Activated CD4-positive, alpha-beta T cell treated with anti-CD3 and anti-CD28 coated beads, Interleukin-2, amount 50 U/mL, for 4 hours (primary cell): ENCODE results near the gene ADAM11.

Experiments used
- DNase-seq, 2 experiments: peaks; one replicate each; pipeline ENCODE4 v3.0.0-alpha.2; 2020

The ADAM11 gene

DNA sequence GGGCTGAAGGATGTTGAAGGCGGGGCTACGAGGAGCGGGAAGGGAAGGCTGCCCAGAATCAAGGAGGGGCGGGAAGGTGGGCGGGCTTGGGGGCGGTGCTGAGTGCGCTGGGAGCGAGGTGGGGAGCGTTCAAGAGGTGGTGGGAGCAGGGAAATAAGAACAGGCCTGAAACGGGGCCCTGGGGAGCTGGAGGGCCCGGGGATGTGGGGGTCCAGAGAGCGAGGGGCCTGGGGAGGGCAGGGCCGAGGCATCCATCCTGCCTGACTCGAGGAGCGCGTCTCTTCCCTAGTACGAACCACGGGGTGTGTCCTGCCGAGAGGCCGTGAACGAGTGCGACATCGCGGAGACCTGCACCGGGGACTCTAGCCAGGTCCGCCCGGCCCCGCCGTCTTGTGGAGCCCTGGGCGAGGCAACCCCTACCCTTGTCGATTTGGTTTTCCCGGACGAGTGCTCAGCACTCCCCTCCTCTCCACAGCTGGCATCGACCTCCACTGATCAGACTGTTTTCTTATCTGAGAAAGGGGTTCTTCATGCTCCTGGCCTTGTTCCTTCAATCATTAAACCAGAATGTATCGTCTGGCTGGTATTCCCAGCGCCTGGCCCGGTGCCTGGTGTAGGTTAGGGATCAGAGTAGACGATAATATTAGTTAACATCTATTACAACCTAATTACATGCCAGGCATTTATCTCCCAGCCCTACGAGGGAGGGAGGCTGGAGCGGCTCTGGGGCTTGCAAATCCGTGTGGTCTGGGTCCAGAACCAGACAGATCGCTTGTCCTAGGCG lies 17.2 kb downstream of the ADAM11 start:
- no peak for DNase-seq

DNA sequence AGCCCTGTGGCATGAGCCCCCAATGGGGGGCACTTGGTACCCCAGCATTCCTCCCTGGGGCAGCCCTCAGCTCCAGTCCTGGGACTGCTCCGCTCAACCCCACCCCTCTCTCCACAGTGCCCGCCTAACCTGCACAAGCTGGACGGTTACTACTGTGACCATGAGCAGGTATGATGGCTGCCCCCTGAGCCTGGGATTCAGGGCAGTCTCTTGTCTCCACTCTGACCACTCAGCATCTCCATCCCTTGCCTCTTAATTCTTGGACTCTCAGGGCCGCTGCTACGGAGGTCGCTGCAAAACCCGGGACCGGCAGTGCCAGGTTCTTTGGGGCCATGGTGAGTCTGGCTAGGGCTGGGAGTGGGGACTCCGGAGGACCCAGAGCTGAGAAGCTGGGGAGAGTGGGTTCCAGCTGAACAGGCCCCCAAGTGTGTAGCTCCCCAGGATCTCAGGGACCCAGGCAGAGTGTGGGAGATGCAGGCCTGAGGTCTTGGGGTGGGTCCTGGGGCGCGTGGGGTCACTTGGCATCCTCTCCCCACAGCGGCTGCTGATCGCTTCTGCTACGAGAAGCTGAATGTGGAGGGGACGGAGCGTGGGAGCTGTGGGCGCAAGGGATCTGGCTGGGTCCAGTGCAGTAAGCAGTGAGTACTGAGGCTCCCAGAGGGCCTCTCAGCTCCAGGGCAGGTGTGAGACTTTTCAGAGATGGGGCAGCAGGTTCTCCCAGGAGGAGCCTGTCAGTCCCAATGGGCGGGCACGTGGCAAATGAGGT lies 18.0 kb downstream of the ADAM11 start:
- no peak for DNase-seq

GRCh38 chr17:44777394-44778348 lies 18.9 kb downstream of the ADAM11 start:
- DNase-seq: no peak

GRCh38 chr17:44778656-44779210 lies 19.9 kb downstream of the ADAM11 start:
- DNase-seq: no peak

DNA sequence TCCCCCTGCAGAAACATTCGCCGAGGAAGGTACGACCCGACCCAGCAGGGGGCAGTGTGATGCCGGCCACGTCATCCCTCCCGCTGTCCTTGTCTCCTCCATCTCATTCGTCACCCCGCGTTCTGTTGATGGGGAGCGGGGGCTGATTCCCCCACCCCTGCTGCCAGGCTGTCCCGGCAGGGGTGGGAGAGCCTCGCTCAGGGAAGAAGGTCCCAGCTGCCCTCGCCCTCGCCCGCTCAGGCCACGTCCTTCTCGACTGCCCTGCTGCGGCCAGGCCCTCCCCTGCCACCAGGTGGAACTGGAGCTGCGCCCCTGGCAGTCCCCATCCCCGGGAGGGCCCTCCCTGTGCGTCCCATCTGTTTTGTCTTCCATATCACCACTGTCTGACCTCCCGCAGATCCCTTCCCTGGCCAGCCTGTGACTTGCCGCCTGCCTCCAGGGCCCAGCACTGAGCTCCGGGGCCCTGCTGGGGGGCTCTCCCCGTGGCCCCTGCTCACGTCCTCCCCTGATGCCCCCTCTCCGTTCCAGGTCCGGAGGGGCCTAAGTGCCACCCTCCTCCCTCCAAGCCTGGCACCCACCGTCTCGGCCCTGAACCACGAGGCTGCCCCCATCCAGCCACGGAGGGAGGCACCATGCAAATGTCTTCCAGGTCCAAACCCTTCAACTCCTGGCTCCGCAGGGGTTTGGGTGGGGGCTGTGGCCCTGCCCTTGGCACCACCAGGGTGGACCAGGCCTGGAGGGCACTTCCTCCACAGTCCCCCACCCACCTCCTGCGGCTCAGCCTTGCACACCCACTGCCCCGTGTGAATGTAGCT lies 20.6 kb downstream of the ADAM11 start:
- peak; percentile 80 to 84 for DNase-seq

DNA sequence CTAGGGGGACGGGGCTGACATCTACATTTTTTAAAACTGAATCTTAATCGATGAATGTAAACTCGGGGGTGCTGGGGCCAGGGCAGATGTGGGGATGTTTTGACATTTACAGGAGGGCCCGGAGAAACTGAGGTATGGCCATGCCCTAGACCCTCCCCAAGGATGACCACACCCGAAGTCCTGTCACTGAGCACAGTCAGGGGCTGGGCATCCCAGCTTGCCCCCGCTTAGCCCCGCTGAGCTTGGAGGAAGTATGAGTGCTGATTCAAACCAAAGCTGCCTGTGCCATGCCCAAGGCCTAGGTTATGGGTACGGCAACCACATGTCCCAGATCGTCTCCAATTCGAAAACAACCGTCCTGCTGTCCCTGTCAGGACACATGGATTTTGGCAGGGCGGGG lies 21.4 kb downstream of the ADAM11 start:
- no peak for DNase-seq

DNA sequence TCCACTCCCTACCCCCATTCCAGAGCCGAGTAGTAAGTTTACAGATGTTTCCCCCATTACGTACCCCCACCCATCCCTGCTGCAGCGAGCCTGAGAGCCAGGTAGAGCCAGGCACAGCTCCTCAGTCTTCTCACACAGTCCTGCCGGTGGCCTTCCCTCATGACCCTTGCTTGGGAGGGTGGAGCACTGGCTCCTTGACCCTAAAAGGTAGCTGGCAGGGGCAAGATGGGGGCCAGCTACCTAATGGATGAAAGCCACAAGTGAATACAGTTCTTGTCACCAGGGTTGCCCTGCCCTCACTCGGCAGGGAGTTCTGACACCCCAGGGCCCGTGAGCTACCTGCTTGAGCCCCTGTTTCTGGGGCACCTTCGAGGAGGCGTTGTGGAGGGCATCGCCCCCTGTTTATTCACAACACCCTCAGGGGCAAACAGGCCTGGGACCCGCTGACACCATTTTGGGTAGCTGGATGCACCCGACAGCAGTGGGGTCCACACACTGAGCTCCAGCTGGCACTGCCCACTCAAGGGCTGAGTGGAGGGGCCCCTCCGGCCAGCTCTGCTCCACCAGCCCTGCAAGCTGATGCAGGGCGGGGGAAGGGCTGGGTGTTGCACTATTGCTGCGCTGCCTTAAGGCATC lies 22.2 kb downstream of the ADAM11 start:
- no peak for DNase-seq

DNA sequence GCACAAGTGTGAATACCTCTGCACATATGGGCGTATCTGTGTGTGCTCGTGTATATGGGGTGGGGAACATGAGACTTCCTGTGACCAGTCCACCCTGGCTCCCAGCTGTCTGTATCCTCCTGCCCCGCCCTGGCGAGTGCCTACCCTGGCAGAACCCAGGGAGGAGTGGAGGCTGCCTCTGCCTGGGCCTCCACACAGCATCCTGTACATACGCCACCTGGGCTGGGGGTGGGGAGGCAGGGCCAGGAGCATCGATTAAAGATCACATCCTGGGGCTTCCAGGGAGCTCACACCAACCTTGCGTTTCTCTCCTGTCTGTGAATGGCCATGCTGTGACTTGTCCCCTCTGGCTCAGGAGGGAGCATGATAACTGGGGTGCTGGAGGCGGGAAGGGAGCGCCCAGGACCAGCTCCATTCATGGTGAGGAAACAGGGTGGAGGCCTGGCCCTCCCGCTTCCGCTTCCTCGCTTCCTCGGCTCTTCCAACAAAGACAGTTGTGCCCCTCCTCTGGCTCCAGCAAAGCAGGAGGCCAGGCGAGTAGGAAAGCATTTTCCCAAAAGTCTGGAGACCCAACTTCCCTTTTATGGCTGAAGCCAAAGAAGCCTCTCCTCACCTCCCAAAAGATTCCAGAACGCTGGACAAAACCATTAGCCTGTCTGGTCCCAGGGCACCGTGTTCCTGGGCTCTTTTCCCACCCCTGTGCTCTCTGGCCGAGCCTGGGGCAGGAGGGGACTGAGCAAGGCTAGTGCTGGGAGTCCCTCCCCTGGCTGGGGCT lies 22.9 kb downstream of the ADAM11 start:
- no peak for DNase-seq

DNA sequence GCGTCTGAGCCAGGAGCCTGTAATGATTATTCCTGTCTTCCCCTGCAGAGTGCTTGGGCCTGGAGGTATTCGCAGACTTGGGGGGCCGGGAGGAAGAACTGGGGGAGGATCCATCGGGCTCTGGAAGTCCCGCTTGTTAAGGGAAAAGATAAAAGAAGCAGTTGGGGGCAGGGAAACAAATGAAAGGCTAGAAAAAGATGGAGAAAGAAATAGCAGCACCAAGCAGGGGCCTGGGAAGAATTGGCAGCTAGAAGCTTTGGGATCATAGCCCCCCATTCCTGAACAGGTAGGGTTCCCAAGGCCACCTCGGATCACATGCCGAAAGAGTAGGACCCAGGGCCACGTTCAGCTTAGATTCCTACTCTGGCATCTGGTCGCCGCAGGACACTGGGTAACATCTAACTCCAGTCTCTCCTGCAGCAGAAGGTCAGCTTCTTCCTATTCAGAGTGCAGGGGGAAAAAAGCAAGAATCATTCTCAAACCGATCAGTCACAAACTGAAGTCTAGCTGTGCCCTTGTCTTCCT lies 23.6 kb downstream of the ADAM11 start:
- DNase-seq: no peak

DNA sequence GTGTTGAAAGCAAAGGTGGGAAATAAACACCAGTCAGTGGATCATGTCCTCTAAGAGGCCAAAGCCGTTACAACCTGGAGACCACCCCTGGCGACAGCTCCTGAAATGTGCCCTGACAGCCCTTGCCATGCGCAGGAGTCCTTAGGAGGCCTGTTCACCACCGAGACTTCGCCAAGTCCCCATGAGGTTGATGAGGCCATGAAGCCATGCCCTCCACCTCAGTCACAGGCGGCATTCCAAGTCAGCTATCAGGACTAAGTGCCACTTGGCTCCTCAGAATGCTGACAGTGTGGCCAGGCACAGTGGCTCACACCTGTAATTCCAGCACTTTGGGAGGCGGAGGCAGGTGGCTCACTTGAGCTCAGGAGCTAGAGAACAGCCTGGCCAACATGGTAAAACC lies 27.1 kb downstream of the ADAM11 start:
- no peak for DNase-seq

GRCh38 chr17:44786551-44787081 lies 27.8 kb downstream of the ADAM11 start:
- DNase-seq: no peak

GRCh38 chr17:44787271-44787940 lies 28.6 kb downstream of the ADAM11 start:
- DNase-seq: no peak

- DNase-seq: no peak
Observed at GRCh38 chr17:44788139-44788538, 29.4 kb downstream of the ADAM11 start.

DNA sequence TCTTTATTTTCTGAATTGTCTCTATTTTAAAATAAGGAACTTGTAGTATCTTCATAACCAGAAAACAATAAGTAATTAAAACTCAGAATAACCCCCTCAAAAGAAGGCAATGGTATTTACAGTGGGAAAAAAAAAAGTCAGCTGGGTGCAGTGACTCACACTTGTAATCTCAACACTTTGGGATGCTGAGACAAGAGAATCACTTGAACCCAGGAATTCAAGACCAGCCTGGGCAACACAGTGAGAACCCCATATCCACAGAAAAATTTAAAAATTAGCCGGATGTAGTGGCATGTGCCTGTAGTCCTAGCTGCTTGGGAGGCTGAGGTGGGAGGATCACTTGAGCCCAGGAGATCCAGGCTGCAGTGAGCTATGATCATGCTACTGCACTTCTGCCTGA lies 33.5 kb downstream of the ADAM11 start:
- DNase-seq: no peak

GRCh38 chr17:44793885-44794842 lies 35.4 kb downstream of the ADAM11 start:
- DNase-seq: no peak

GRCh38 chr17:44794851-44795413 lies 36.1 kb downstream of the ADAM11 start:
- no peak for DNase-seq

GRCh38 chr17:44795421-44795820 lies 36.6 kb downstream of the ADAM11 start:
- DNase-seq: no peak

- DNase-seq: no peak
Observed at GRCh38 chr17:44795928-44796327, 37.1 kb downstream of the ADAM11 start.
